ENCODE measurements around the gene MAPT.

DNA sequence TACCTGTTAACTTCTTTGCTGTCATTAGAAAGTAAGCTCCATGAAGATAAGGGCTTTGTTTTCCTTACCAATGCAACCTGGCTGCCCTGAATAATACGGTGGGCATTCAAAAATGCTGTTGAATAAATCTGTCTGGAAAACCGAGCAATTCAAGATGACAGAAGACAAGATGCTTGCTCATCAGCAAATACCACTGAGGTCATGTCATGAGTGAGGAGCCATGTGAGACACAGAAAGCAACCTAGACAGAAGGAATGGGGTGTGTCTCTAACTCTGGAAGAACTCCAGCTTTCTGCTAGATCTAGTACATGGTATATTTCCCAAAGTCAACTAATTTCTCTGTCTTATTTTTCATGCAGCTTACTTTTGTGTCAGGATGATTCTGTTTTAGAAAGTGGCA, 168.9 kb downstream of the MAPT start:
- TF ChIP-seq, protein P1, sequence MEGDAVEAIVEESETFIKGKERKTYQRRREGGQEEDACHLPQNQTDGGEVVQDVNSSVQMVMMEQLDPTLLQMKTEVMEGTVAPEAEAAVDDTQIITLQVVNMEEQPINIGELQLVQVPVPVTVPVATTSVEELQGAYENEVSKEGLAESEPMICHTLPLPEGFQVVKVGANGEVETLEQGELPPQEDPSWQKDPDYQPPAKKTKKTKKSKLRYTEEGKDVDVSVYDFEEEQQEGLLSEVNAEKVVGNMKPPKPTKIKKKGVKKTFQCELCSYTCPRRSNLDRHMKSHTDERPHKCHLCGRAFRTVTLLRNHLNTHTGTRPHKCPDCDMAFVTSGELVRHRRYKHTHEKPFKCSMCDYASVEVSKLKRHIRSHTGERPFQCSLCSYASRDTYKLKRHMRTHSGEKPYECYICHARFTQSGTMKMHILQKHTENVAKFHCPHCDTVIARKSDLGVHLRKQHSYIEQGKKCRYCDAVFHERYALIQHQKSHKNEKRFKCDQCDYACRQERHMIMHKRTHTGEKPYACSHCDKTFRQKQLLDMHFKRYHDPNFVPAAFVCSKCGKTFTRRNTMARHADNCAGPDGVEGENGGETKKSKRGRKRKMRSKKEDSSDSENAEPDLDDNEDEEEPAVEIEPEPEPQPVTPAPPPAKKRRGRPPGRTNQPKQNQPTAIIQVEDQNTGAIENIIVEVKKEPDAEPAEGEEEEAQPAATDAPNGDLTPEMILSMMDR (IDR thresholded peaks at IDR 0.05): no peak
- TF ChIP-seq POLR2A (IDR thresholded peaks at IDR 0.05): no peak
